Right ventricle myocardium inferior (tissue), 1 donor: Measurements from ENCODE around the gene CLDN15. TPM values are rescaled to one million over a fixed set of nuclear protein-coding genes. Genes with fewer than 3 reads are reported as not detected.

Source experiments
- total RNA-seq: library from RNA; stranded (reverse); fragmentation: NEBNext Ultra II Directional; extraction: Animal tissue kit (Norgen Biotek cat#: 25700); gene quantifications from one replicate; pipeline ENCODE4 v1.2.1, GENCODE V29; 2021
- donor health status: DM: no; HTN: yes; CAD: no; lungs with severe emphysema.

Gene CLDN15
- total RNA-seq, 1 donor from 2014 or later = 2.5 TPM

Other genes starting within 250 kb of the CLDN15 start
- not detected for gene MUC17, start 217.7 kb downstream of the CLDN15 start, total RNA-seq
- gene TRIM56, start 152.3 kb downstream of the CLDN15 start, total RNA-seq = 21.0 TPM
- gene SERPINE1, start 110.7 kb downstream of the CLDN15 start, total RNA-seq = 1.6 TPM
- 12.8 TPM for gene AP1S1, start 83.3 kb downstream of the CLDN15 start, total RNA-seq
- gene VGF, start 72.2 kb downstream of the CLDN15 start, total RNA-seq = not detected
- not detected for gene NAT16, start 57.5 kb downstream of the CLDN15 start, total RNA-seq
- gene MOGAT3, start 36.8 kb downstream of the CLDN15 start, total RNA-seq = not detected
- gene PLOD3, start 20.2 kb downstream of the CLDN15 start, total RNA-seq = 41.7 TPM
- gene ZNHIT1, start 19.6 kb downstream of the CLDN15 start, total RNA-seq = 57.5 TPM
- gene FIS1, start 7.3 kb upstream of the CLDN15 start, total RNA-seq = 331 TPM
- gene IFT22, start 84.0 kb upstream of the CLDN15 start, total RNA-seq = 26.5 TPM
- gene COL26A1, start 125.1 kb upstream of the CLDN15 start, total RNA-seq = not detected